ENCODE data around the gene TOR1A.

DNA sequence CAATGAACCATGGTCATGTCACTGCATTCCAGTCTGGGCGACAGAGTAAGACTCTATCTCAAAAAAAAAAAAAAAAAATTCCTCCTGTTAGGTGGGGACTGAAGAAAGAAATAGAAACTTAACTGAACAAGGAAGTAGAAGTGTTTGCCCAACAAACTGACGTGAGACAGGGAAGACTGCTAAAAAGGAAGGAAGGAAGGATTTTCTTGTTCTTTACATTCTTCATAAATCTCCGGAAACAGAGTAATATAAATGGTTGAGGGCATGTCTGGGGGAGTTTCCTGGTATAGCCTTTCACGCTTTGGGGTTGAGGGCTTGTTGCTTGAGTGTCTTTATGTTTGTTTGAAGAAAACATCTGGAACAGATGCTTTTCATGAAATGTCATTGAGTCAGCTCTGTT, 17.9 kb downstream of the TOR1A start:
- TF ChIP-seq, protein P1, sequence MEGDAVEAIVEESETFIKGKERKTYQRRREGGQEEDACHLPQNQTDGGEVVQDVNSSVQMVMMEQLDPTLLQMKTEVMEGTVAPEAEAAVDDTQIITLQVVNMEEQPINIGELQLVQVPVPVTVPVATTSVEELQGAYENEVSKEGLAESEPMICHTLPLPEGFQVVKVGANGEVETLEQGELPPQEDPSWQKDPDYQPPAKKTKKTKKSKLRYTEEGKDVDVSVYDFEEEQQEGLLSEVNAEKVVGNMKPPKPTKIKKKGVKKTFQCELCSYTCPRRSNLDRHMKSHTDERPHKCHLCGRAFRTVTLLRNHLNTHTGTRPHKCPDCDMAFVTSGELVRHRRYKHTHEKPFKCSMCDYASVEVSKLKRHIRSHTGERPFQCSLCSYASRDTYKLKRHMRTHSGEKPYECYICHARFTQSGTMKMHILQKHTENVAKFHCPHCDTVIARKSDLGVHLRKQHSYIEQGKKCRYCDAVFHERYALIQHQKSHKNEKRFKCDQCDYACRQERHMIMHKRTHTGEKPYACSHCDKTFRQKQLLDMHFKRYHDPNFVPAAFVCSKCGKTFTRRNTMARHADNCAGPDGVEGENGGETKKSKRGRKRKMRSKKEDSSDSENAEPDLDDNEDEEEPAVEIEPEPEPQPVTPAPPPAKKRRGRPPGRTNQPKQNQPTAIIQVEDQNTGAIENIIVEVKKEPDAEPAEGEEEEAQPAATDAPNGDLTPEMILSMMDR (conservative IDR thresholded peaks at IDR 0.05 in 1 of 2, IDR thresholded peaks at IDR 0.05 in 1 of 2; ENCODE audit: low read depth in 1 of 2, low read length in 2 of 2), result no peak
- TF ChIP-seq EZH2 (IDR thresholded peaks at IDR 0.05; ENCODE audit: low read length, missing control alignments), result no peak
